Posterior vena cava (tissue), 2 donors: ENCODE measurements around the gene KCNK5. TPM values are rescaled to one million over a fixed set of nuclear protein-coding genes. Genes with fewer than 3 reads are reported as not detected.

Experiments
- DNase-seq: peaks from one replicate; pipeline ENCODE4 v3.0.0-alpha.2; 2020; ENCODE audit warnings: low spot score
- intact Hi-C, 2 donors: fragments of 100-400 bp; cut with DNase I; formaldehyde crosslinking; loops; one replicate each; pipeline versions ENCODE4 v1.14.1 to v1.14.2; 2022 to 2023
- total RNA-seq, 2 donors: library from RNA; stranded (reverse); fragmentation: NEBNext Ultra II Directional; extraction: Animal tissue kit (Norgen Biotek cat#: 25700); gene quantifications; one replicate each; pipeline ENCODE4 v1.2.1, GENCODE V29; 2021
- donor health status: DM: yes; HTN: yes; CAD: no.
- donor health status: DM: yes; HTN: yes; CAD: no.

KCNK5 gene
- total RNA-seq, 2 donors from 2014 or later = 0.76 to 2.1 TPM

DNA sequence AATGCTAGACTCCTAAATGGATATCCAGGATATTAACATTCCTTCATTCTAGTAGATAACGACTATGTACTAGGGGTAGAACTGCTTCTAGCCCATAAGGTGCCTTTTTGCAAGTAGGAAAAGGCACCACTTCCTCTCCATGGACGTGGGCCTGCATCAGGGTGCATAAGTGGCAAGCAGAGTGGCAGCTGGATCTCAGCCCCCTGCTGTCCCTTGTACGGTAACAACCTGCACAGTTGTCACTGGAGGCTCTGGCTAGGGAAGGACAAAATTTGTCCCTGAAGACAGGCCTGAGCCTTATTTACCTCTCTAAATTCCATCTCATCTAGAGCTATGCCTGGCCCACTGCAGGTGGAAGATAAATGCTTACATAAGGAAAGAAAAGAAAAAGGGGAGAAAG, 71.8 kb downstream of the KCNK5 start:
- DNase-seq = no peak
- intact Hi-C loops = no loop called here

DNA sequence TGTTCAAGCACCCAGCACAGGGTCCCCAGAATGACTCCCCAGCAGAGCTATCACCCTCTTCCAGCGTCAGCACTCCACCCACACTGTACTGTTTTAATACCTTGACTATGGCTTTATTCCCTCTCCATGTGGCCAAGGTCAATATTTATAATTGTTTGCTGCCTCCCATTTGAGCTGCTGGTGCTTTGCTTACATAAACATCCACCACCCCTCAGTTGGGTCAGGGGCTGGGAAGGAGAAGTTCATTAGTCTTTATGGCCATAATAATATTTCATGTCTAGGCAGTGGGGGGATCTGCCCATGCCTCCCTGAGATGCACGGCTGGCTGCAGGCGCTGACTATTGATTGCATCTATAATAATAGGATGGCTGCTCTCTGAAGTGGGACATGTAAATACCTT, 72.5 kb downstream of the KCNK5 start:
- DNase-seq = no peak
- intact Hi-C loops = no loop called here

GRCh38 chr6:39154705-39155104, 74.6 kb downstream of the KCNK5 start:
- no peak for DNase-seq
- intact Hi-C loops = no loop called here

DNA sequence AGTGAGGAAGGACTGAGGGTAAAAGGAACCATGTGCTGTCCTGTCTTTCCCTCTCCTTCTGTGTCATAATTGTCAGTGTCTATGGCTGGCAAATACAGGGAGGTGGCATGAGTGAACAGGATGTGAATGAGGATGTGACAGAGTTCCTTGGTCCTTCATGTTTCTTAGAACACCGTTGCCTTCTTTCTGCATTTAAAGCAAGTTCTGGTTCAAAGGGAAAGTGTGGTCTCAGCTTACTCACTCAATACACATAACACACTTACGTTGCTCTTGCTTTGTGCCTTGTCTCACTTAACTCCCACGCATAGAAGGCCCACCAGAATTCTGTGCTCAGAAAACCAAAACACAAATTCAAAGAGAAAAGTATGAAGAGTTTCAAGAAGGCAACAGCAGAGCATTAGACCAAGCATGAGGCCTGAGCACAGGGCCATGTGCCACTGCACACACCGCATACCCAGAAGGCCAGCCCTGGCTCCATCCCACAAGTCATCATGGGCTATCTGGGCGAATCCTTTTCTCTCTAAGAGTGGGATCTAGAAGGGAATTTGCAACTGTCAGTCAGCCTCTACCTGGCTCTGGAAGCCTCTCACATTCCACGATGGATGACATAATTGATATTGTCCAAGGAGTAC, 75.4 kb downstream of the KCNK5 start:
- no peak for DNase-seq
- intact Hi-C loops = no loop called here

GRCh38 chr6:39152262-39152661, 77.0 kb downstream of the KCNK5 start:
- DNase-seq = no peak
- intact Hi-C loops = no loop called here

GRCh38 chr6:39151211-39151610, 78.1 kb downstream of the KCNK5 start:
- no peak for DNase-seq
- intact Hi-C loops = no loop called here

- intact Hi-C loops = no loop called here
- no peak for DNase-seq
Observed at GRCh38 chr6:39144481-39145173, 84.6 kb downstream of the KCNK5 start.

DNA sequence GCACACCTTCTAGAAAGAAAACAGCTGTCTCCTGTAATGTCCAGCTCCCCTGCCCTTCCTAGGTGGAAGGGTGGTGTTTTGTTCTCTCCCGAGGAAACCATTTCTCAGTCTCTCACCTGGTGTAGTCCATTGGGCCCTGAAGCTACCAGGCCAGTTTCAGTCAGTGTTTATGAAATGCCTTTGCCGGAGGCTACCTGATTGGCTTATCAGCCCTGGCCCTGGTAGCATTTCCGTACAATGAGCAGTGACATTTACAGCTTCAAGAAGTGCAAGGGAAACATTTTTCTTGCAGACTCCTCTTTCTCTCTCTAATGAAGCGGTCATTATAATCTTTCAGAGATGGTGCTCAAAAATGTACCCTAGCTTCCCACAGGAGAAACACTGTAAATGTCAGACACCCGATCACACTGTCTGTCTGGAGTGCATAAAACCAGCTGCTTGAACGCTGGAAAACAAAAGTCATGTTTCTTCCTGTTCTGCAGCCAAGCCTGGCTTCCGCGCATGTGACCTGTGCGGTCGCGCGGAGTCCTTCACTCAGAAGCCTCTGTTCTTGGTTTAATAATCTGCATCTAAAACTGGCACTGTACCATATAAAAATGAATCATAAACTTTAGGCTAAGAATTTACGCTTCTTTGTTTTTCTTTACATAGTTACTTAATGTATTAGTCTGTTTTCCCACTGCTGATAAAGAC, 85.9 kb downstream of the KCNK5 start:
- no peak for DNase-seq
- intact Hi-C loops = no loop called here

DNA sequence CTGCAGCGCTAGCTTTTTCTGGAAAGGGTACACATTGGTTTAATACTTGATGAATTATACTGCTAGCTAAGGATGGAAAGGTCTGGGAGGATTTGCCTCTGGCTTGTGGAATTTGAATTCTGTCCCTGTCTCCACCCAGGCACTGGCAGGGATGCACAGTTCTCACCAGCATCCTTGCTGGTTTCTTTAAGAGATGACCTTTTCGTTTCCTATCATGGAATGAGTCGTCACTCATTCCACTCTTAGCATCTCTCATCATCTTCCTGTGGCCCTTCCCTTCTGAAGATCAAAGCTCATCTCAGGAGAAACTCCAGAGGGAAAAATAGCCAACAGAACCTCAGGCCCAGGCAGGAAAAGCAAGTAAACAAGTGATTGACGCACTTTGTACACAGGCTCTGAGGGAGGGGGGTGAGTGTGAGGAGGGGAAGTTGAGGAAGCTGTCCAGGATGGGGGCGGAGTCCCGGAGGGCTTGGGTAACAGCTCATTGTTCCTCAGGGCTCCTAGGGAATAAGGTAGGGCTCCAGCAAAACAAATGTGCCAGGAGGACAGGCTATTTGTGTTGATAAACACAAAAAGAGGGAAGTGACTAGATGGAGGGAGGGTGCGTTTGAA, 88.6 kb downstream of the KCNK5 start:
- intact Hi-C loops = no loop called here
- DNase-seq = no peak

Other genes with a start within 250 kb of the KCNK5 start
- not detected for gene GLP1R, start 180.7 kb downstream of the KCNK5 start, total RNA-seq
- 10 to 100 TPM; 11.1 to 11.2 TPM for gene SAYSD1, start 114.3 kb downstream of the KCNK5 start, total RNA-seq
- under 1 TPM; 0.48 to 0.74 TPM for gene KCNK17, start 84.9 kb upstream of the KCNK5 start, total RNA-seq
- gene KCNK16, start 93.2 kb upstream of the KCNK5 start, total RNA-seq = not detected